ENCODE measurements around the gene CTNNB1.
"Not testable (repeated sequence)": the region's sequence is repeated elsewhere in the genome, so short reads cannot be mapped to it uniquely, and the experiment has no call there.

CTNNB1 gene

DNA sequence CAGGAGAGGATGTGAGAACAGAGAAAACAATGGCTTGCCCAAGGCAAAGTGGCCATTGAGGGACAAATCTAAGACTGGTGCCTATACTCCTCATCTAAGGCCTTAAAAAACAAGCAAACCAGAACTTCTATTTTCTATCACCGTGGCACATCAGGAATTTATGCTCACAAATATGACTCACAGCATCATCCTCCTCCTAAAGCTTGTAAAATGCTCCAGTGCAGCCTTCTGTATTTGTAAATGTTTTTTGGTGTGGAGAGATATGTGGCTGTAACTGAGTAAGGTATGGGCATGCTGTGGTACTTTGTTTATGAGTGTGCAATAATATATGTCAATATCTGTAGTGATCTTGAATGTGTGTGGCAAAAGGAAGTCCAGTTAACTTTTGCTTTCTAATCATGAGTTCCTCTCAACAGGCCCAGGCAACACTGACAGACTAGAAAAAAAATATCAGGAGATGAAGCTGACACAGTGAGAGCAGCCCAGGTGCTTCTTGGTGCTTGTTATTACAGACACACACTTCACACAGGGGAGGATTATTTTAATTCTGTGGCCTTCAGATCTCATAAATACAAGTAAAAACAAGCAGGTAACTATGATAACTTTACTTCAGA, 60.3 kb downstream of the CTNNB1 start:
- no peak for DNase-seq

DNA sequence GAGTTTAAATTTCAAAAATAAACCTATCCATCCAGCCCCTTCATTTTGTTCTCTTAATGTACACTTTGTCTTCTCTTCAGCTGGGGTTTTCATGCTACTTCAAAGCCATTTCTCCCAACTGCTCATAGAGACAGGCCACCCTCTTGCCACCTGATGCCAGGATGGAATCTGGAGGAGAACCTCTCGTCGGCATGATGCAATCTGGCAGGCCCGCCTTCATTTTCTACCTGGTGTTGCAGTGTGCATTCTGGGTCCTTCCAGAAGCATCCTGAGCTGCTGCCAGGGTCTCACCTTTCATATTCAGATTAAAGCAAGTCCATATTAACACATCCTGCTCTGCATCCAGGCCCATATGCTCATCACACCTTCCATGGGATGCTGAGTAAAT, 60.8 kb downstream of the CTNNB1 start:
- no peak for DNase-seq

DNA sequence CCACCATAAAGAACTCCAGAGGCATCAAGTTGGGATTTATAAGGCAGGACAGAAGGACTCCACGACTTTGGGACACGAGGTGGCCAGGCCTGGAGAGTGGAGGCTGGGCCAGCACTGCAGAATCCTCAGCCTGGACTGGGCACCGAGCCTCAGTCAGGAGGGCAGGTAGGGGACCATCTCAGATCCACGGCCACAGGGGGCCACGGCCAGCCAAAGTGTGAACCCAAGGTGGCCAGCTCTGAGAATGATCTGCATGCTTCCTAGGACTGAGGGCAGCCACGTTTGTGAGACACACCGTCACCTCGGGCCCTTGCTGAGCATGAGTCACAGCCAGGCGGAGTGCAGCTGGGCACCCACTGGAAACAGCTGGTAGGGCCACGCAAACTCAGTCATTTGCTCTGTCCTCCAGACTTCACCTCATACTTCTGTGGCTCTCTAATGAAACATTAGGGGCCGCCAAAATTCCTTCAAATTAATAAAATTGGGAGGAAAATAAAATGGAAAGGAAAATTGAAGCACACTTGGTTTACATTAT, 65.8 kb downstream of the CTNNB1 start:
- no peak for DNase-seq

DNA sequence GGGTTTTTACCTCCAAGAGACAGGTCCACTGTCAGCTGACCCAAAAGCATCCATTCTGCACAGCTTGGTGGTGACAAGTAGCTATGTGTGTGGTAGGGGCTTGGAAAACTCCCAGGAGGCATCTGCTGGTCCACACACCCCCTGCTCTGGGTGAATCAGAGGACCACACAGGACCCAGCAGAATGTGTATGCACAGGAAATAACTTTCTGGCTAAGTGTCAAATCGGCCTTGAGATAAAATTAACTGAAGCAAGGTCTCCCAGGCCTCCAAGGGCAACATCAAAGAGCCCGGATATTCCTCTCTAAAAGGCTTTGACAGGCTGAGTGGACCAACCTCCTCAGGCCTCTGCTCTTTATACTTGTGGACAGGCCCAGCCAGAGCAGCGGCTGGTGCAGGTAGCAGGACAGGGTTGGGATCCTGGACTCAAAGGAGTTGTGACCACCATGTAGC, 66.5 kb downstream of the CTNNB1 start:
- DNase-seq: no peak

DNA sequence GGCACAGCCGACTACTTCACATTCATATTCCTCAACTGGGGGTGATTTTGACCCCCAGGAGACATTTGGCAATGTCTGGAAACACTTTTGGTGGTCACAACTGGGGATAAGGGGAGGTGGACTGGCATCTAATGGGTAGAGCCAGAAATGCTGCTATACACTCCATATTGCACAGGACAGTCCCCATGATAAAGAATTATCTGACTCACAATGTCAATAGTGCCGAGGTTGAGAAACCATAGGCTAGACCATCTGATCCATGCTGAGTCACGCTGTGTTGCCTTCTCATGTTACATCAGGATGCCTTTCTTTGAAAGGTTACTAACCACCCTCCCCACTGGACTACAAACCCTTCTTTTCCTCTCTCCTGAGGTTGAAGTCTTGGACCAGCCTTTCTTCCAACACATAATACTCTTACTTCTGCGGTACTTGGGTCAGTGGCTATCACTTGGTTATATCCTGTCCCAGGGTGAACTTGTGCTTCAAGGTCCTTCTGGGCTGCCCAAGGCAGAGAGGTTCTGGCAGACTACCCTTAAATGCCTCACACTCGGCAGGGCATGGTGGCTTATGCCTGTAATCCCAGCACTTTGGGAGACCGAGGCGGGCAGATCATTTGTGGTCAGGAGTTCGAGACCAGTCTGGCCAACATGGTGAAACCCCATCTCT, 68.8 kb downstream of the CTNNB1 start:
- no peak for DNase-seq

DNA sequence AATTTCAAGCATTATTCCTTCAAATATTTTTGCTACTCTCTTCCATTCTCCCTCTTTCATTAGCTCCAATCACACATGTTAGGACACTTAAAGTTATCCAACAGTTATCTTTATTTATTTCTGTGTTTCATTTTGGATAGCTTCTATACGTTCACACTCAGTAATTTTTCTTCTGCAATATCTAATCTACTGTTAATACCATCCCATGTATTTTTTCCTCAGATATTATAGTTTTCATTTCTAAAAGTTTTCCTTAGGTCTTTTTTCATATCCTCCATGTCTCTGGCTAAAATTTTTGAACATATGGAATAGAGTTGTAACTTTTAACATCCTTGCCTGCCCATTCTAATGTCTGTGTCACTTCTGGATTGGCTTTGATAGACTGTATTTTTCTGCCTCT, 73.4 kb downstream of the CTNNB1 start:
- DNase-seq: no peak

DNA sequence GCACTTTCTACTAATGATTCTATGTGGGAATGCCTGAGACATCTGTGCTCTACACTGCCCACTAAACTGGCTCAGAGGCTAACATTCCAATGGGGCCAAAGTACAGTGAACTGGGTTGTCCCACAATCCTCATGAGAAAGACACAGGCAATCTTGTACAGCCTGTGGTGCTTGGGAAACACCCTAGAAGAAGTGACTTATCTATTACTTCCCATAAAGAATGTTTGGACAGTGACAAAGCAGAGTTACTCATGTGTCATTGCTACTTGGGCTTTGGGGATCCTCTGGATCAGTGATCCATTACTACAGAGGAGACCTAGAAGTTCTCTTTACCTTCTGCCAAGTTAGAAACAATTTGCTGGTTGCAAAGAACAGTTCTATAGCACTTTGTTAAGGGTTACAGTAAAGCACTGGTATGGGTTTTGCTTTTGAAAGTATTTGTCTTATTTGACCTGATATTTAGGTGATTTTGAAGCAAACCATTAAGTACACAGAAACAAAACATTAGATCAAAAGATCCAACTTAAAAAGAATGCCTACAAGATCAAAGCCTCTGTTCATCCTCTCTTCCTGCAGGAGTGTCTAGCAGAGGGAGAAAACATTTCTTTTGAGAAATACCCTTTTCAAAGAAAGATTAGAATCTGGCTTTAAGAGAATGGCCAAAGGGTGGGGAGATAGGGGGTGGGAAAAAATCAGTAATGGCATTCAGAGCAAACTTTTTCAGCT, 75.8 kb downstream of the CTNNB1 start:
- DNase-seq: no peak

DNA sequence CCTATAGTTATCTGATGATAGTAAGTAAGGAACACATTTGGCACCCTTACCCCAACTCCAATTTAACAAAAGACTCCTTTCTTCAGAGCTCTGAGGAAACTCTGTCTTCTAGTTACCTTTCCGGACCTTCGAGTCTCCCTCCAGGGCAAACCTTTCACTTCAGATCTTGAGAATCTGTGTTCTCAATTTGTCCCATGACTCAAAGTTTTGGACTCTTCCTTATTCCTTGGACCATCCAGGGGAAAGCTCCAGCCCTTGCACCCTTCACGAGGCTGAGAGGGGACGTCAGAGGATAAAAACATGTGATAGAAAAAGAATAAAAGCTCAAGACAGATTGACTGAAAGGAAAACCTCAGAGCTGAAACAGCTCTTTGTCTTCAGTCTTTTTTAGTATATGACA, 76.9 kb downstream of the CTNNB1 start:
- no peak for DNase-seq

DNA sequence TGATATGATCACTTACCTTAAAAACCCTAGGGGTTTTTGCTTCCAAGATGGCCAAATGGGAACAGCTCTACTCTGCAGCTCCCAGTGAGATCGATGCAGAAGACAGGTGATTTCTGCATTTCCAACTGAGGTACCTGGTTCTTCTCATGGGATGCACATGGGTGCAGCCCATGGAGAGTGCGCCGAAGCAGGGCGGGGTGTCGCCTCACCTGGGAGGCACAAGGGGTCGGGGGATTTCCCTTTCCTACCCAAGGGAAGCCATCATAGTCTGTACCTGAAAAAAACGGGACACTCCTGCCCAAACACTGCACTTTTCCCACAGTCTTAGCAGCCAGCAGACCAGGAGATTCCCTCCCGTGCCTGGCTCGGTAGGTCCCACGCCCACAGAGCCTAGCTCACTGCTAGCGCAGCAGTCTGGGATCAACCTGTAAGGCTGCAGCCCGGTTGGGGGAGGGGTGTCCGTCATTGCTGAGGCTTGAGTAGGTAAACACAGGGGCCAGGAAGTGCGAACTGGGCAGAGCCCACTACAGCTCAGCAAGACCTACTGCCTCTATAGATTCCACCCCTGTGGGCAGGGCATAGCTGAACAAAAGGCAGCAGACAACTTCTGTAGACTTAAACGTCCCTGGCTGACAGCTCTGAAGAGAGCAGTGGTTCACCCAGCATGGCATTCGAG, 78.6 kb downstream of the CTNNB1 start:
- DNase-seq: no peak

DNA sequence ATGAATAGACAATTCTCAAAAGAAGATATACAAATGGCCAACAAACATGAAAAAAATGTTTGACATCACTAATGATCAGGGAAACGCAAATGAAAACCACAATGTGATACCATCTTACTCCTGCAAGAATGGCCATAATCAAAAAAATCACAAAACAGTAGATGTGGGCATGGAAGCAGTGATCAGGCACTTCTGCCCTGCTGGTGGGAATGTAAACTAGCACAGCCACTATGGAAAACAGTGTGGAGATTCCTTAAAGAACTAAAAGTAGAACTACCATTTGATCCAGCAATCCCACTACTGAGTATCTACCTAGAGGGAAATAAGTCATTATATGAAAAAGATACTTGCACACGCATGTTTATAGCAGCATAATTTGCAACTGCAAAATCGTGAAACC, 85.6 kb downstream of the CTNNB1 start:
- not testable (repeated sequence) for DNase-seq

DNA sequence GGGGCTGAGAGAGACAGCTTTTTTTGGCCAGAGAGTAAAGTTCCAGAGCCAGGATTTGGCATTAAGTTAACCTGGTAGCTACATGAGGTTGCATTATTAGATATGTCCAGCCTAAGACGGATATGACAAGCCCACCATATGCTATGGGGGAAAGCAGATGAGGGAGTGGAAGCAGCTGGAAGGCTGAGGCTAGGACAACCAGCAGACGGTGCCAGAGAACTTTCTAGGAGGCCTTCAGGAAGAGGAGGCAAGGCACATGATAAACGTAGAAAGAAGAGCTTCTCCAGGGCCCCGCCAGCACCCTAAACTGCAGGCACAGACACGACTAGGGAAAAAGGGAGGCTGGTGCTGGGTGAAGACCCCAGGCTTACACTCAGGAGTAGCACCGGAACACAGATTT, 87.0 kb downstream of the CTNNB1 start:
- DNase-seq: no peak

DNA sequence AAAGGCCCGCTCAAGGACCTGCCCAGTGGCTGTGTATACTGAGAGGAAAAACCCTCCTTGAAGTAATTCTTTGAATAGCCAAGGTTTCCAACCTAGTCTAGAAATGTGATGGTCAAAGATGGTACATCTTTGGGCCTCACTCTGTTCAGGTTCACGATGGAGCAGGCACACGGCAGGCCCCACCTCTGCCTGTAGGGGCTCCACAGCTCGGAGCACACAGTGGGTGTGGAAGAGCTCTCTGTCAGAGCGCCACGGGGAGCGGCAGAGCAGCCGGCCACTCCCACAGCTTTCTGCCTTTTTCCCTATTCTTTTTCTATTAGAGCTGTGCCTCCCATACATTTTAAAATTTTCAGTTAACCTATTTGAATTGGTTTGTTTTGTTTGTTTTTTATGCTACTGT, 89.5 kb downstream of the CTNNB1 start:
- DNase-seq: no peak
